Pancreas (tissue), 10 donors: ENCODE results near the gene SLC6A20. TPM values are rescaled to one million over a fixed set of nuclear protein-coding genes. Genes with fewer than 3 reads are reported as not detected.

Source experiments
- ATAC-seq, 4 donors: fragments of 200-7000 bp; cut with Tn5 transposase; one replicate each; pipeline versions ENCODE4 v1.8.0 to v1.9.1; 2020; ENCODE audit warnings: mild to moderate bottlenecking in 4 of 4, moderate library complexity in 4 of 4
- DNase-seq, 6 donors: peaks; one replicate each; pipeline ENCODE4 v3.0.0-alpha.2; 2020
- FAIRE-seq: peaks from 2 replicates; lab custom pipeline; 2012; peaks lifted over from hg19 to GRCh38; lab: Jason Lieb, UNC
- H3K27ac ChIP-seq, 4 donors: fragments of 200-600 bp; sonication (generic); 1 replicate in 3 of 4; 2 replicates in 1 of 4; pipeline versions ENCODE4 v1.5.0 to v1.8.0; 2020
- H3K27me3 ChIP-seq, 4 donors: fragments of 200-600 bp; one replicate each; pipeline ENCODE4 v1.8.0; 2021
- H3K36me3 ChIP-seq, 3 donors: fragments of 200-600 bp; sonication (generic) in 1 of 3; one replicate each; pipeline versions ENCODE4 v1.5.0 to v1.8.0; 2020 to 2021
- H3K4me1 ChIP-seq, 3 donors: fragments of 200-600 bp; one replicate each; pipeline ENCODE4 v1.8.0; 2021
- H3K4me3 ChIP-seq, 4 donors: fragments of 200-600 bp; sonication (generic) in 2 of 4; one replicate each; pipeline versions ENCODE4 v1.5.0 to v1.8.0; 2020 to 2021
- H3K9me3 ChIP-seq, 4 donors: fragments of 200-600 bp; one replicate each; pipeline ENCODE4 v1.8.0; 2021
- CTCF ChIP-seq, 4 donors: fragments of 200-600 bp; sonication (generic) in 3 of 4; IDR thresholded peaks; one replicate each; pipeline versions ENCODE4 v1.5.0 to v1.8.0; 2021; ENCODE audit warnings: antibody characterized with exemption in 4 of 4
- WGBS, 2 donors: extraction: QIAGEN DNeasy Blood & Tissue Kit; methylation state at CpG; one replicate each; pipeline ENCODE4 v1.1.7; 2013; 5-methylcytosine and 5-hydroxymethylcytosine counted together
- intact Hi-C, 3 donors: fragments of 100-400 bp; cut with DNase I; formaldehyde crosslinking; loops; one replicate each; pipeline versions ENCODE4 v1.11.1 to v1.14.2; 2022
- polyA plus RNA-seq, 2 donors: library from polyadenylated mRNA; stranded (reverse); fragments of 200-250 nt; gene quantifications; one replicate each; pipeline ENCODE4 v1.2.3, GENCODE V29; 2013
- total RNA-seq, 6 donors: library from RNA; stranded (reverse); fragmentation: NEBNext Ultra II Directional in 4 of 6; extraction: Animal tissue kit (Norgen Biotek cat#: 25700) in 4 of 6; gene quantifications; one replicate each; pipeline versions ENCODE4 v1.2.1 to v1.2.4, GENCODE V29; 2021 to 2023
- donor health status: healthy with polysubstance abuse.
- donor health status: DM: no; HTN: no; CAD: no; lungs with moderate emphysema.
- donor health status: DM: no; HTN: no; CAD: no.
- donor health status: control.
- donor health status: control.
- donor health status: Bipolar disorder and iron deficiency.
- donor health status: DM: yes; HTN: yes; CAD: no.
- donor health status: DM: no; HTN: no; CAD: no.
- donor health status: DM: no; HTN: no; CAD: no.
- donor health status: DM: yes; HTN: yes; CAD: no.

Gene SLC6A20
- total RNA-seq (10 to 100 TPM in 1 of 6 donors, 1 to 10 TPM in 5; 3.1 to 11.3 (median 5.7) TPM), polyA plus RNA-seq (1 to 10 TPM; 3.2 to 7.7 TPM)

GRCh38 chr3:45795882-45796765, at the start of gene SLC6A20:
Gene SLC6A20, minus strand, starts transcription at chr3:45796536. Its CDS starts 117 bp downstream, at chr3:45796419.
- DNase-seq, result peak in 4 of 6 donors; percentile 20 to 68 (median 48)
- no peaks in the 10 kb centered on the region for H3K36me3 ChIP-seq
- H3K27ac ChIP-seq, result peak within 1 kb of the TSS; percentile 6 to 72 (median 50)
- peaks cover 0 to 15% (median 3%) of the 10 kb centered on the region in 4 donors for H3K27me3 ChIP-seq
- H3K9me3 ChIP-seq, result no peaks in the 10 kb centered on the region
- peaks cover 0 to 5% (median 0%) of the 10 kb centered on the region in 3 donors for H3K4me1 ChIP-seq
- no peak for TF ChIP-seq CTCF (IDR thresholded peaks at IDR 0.05)
- FAIRE-seq, result no peak
- WGBS, 2 donors, result 2 to 3% methylated on average over 91 of the region's 91 CpGs
- intact Hi-C loops, result no loop called here
- ATAC-seq, result peak; percentile 41 to 61 (median 50)
- peak within 1 kb of the TSS; percentile 26 to 61 (median 46) for H3K4me3 ChIP-seq

GRCh38 chr3:45844616-45845015, 48.3 kb upstream of the SLC6A20 start:
- Histone ChIP-seq H3K27ac (no peak overlapping the region), H3K4me3 (no peak overlapping the region), H3K36me3 (no peaks in the 10 kb centered on the region), H3K4me1 (peaks cover 0 to 7% (median 0%) of the 10 kb centered on the region in 3 donors), H3K27me3 (no peaks in the 10 kb centered on the region), H3K9me3 (no peaks in the 10 kb centered on the region)
- 89 to 91% methylated on average over 1 of the region's 1 CpG for WGBS, 2 donors
- intact Hi-C loops, result no loop called here
- TF ChIP-seq CTCF (IDR thresholded peaks at IDR 0.05), result no peak
- no peak for FAIRE-seq
- ATAC-seq, result no peak
- no peak for DNase-seq

GRCh38 chr3:45842851-45843625, 46.7 kb upstream of the SLC6A20 start:
- peaks cover 0 to 7% (median 0%) of the 10 kb centered on the region in 3 donors for H3K4me1 ChIP-seq
- H3K4me3 ChIP-seq, result no peak overlapping the region
- no peaks in the 10 kb centered on the region for H3K27me3 ChIP-seq
- DNase-seq (no peak), ATAC-seq (no peak), FAIRE-seq (no peak)
- intact Hi-C loops, result no loop called here
- TF ChIP-seq CTCF (IDR thresholded peaks at IDR 0.05), result no peak
- 72 to 80% methylated on average over 9 of the region's 9 CpGs for WGBS, 2 donors
- no peaks in the 10 kb centered on the region for H3K9me3 ChIP-seq
- no peaks in the 10 kb centered on the region for H3K36me3 ChIP-seq
- H3K27ac ChIP-seq, result no peak overlapping the region

GRCh38 chr3:45841757-45842491, 45.6 kb upstream of the SLC6A20 start, which contains the start of gene LZTFL1:
Gene LZTFL1, minus strand, starts transcription at chr3:45842119. Its CDS starts 128 bp downstream, at chr3:45841991.
- FAIRE-seq, result no peak
- Histone ChIP-seq H3K9me3 (no peaks in the 10 kb centered on the region), H3K4me3 (peak within 1 kb of the TSS; percentile 78 to 98 (median 95)), H3K36me3 (no peaks in the 10 kb centered on the region), H3K27me3 (no peaks in the 10 kb centered on the region), H3K27ac (peak within 1 kb of the TSS; percentile 43 to 62 (median 56)), H3K4me1 (peaks cover 0 to 7% (median 0%) of the 10 kb centered on the region in 3 donors)
- ATAC-seq, result peak; percentile 98 to 100 (median 100)
- no peak for TF ChIP-seq CTCF (IDR thresholded peaks at IDR 0.05)
- DNase-seq, result peak; percentile 82 to 95 (median 92)
- 2 to 4% methylated on average over 48 to 49 of the region's 49 CpGs for WGBS, 2 donors
- intact Hi-C loops, result no loop called here
